HUES48 (cell line): ENCODE results near the gene PHLDB1.

ENCODE experiments used
- H3K27ac ChIP-seq: one replicate; pipeline ENCODE4 v1.7.0; 2013; ENCODE audit warnings: low read depth, low read length, inconsistent platforms
- H3K27me3 ChIP-seq: 2 replicates; pipeline ENCODE4 v1.6.1; 2013; ENCODE audit warnings: mild to moderate bottlenecking, low read length; ENCODE audit not compliant: control insufficient read depth, insufficient read depth
- H3K36me3 ChIP-seq: 2 replicates; pipeline ENCODE4 v1.6.1; 2013; ENCODE audit warnings: low read length; ENCODE audit not compliant: control insufficient read depth, insufficient read depth
- H3K4me1 ChIP-seq: 2 replicates; pipeline ENCODE4 v1.6.1; 2013; ENCODE audit warnings: mild to moderate bottlenecking, low read length; ENCODE audit not compliant: control insufficient read depth, insufficient read depth
- H3K4me3 ChIP-seq: 2 replicates; pipeline ENCODE4 v1.5.1; 2013; ENCODE audit warnings: mild to moderate bottlenecking, low read depth, low read length
- H3K9ac ChIP-seq: 2 replicates; pipeline ENCODE4 v1.6.1; 2013; ENCODE audit warnings: mild to moderate bottlenecking, low read depth, low read length, moderate library complexity
- H3K9me3 ChIP-seq: 2 replicates; pipeline ENCODE4 v1.6.1; 2013; ENCODE audit warnings: low read length; ENCODE audit not compliant: control insufficient read depth, insufficient read depth

Gene PHLDB1

GRCh38 chr11:118615976-118616371, 8.6 kb downstream of the PHLDB1 start:
- H3K4me3 ChIP-seq: 0 out of 2 replicates have a peak overlapping the region, but pooled peaks have one; percentile 41

DNA sequence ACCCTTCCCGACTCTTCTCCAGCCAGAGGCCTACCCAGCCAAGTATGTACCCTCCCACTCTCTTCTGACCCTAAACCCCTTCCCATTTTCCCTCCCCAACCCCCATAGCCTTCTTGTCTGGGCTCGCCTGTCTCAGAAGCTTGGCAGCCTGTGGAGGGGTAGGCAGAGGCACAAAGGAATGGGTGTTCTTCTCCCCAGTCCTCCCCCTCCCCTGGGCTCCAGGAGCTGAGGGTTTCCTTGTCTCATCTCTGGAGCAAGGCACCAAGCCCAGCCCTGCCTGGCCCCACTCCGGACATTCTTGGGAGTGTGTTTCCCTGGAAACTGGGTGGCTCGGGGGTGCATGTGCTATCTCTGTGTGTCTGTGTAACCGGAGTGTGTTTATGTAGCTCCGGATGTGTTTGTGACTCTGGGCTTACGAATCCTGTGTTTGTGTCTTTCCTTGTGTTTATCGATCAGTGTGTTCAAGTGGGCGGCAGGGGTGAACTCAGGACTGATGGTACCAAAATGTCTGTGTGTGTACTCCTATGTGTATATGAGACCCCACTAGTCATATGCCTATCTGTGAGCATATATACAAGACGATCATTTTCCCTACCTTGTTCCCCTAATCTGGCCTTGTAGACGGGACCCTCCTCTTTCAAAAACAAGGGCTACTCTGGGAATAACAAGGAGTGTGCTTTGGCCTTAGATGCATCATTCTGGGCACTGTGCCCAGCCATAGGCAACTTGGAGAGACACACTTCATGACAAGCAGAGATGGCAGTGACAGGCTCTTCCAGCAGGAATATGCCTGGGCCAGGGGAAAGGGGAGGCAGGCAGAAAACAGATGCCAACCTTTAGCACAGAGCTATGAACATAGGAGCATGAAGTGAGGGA, 10.9 kb downstream of the PHLDB1 start:
- peaks cover 60% of the 10 kb centered on the region for H3K4me1 ChIP-seq
- H3K27ac ChIP-seq: no peak overlapping the region

More at GRCh38 chr11:118615976-118616371, 8.6 kb downstream of the PHLDB1 start:
- Histone ChIP-seq H3K9me3 (no peaks in the 10 kb centered on the region), H3K9ac (peak overlapping the region; percentile 11; the same call in 1 of the 2 replicates), H3K27me3 (peaks cover 5% of the 10 kb centered on the region), H3K4me1 (peaks cover 61% of the 10 kb centered on the region), H3K36me3 (no peaks in the 10 kb centered on the region), H3K27ac (peak overlapping the region; percentile 83)

GRCh38 chr11:118618991-118619375, 11.6 kb downstream of the PHLDB1 start:
- no peaks in the 10 kb centered on the region for H3K36me3 ChIP-seq
- no peak overlapping the region for H3K4me3 ChIP-seq
- H3K27ac ChIP-seq: peak overlapping the region; percentile 36
- no peak overlapping the region for H3K9ac ChIP-seq
- H3K4me1 ChIP-seq: peaks cover 60% of the 10 kb centered on the region
- H3K9me3 ChIP-seq: no peaks in the 10 kb centered on the region
- H3K27me3 ChIP-seq: no peaks in the 10 kb centered on the region

More for the DNA sequence above, 10.9 kb downstream of the PHLDB1 start:
- H3K27me3 ChIP-seq: no peaks in the 10 kb centered on the region
- no peaks in the 10 kb centered on the region for H3K9me3 ChIP-seq
- no peaks in the 10 kb centered on the region for H3K36me3 ChIP-seq
- H3K4me3 ChIP-seq: no peak overlapping the region
- H3K9ac ChIP-seq: no peak overlapping the region

DNA sequence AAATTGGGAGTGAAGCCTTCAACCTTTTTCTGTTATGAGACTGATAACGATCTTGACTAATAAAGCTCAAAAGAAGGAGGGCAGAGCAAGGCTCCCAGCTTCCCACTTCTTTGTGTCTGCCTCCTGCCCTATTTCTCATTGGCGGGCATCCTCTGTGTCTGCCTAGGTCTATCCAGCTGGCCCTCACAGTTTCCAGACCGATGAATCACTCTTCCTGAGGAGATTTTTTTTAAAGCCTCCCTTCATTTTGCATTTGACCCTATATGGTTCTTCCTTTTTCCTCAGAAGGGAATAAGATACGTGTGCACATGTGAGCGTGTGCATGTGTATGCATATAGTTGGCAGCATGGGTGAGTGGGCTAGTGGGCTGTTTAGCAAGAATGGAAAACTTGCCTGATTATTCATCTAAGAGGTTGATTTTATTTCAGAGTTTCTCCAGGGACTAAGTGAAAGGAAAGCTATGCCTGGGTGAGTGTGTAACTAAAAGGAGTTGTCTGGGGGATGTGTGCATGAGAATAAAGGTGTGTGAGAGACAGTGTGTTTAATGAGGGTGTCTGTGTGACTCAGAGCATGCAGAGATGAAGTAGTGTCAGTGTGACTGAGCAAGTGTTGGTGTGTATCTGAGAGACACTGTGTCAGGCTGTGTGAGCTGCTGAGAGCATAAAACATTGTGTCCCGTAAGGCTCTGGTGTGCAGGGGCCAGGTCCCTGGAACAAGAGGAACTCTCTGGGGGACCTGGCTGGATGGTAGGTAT, 12.2 kb downstream of the PHLDB1 start:
- Histone ChIP-seq H3K36me3 (peaks cover 5% of the 10 kb centered on the region), H3K4me1 (peaks cover 55% of the 10 kb centered on the region), H3K4me3 (no peak overlapping the region), H3K27me3 (no peaks in the 10 kb centered on the region), H3K9ac (peak overlapping the region; percentile 31; the same call in 1 of the 2 replicates), H3K27ac (peak overlapping the region; percentile 36), H3K9me3 (no peaks in the 10 kb centered on the region)

DNA sequence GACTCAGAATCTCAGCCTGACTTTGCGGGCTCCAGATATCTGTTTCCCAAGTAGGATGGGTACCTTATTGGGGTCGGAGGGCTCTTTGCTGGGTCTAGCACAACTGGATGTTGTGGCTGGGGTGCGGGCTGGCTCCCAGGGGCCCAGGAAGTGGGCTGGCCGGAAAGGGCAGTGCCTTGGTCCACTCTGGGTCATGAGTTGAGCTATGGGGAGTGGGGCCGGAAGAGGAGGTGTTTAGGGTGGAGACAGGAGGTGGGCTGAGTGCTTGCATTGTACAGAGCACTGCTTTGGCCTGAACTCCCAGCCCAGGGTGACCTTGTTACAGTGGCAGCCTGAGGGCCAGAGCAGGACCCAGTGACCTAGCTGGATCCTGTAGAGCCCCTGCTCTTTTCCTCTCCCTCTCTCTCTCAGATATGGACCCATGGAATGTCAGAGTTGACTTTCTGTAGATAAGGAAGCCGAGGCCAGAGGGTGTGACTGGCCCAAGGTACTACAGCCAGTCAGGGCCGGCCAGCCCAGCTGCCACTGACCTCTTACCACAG, 13.2 kb downstream of the PHLDB1 start:
- peaks cover 49% of the 10 kb centered on the region for H3K4me1 ChIP-seq

DNA sequence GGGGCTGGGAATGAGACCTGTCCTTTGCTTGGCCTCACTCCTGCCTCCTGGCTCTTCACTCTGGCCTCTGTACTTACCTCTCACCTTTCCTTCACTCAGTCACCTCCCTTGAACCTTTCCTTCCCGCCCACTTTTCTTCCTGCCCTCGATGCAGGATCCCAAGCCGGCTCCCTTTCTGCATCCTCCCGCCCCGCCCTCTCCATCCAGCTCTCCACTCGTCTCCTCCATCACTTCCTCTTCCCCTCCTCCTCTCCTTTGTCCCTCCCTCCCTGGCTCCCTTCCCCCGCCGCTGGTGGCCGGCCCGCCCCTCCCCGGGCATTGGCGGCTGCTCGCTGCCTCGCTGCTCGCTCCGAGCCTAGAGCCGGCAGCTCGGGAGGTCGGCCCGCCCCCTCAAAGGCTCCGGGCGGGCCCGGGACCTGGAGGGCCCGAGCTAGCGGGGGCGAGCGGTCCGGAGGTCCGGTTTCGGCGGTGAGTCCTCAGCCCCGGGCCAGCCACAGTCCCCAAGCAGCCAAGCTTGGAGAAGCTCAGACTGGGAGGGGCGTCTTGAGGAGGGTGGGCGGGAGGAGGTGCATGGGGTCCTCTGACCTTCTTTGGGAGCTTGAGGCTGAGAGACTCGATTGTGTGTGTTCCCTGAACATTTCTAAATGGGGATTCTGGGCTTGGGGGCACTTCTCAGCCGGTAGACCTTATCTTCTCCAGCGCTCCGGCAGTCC, 13.8 kb downstream of the PHLDB1 start:
- Histone ChIP-seq H3K27ac (peak overlapping the region; percentile 89), H3K27me3 (no peaks in the 10 kb centered on the region), H3K4me1 (peaks cover 43% of the 10 kb centered on the region), H3K9me3 (no peaks in the 10 kb centered on the region), H3K36me3 (peaks cover 20% of the 10 kb centered on the region), H3K4me3 (peak overlapping the region; percentile 76), H3K9ac (peak overlapping the region; percentile 67)

More for the DNA sequence above, 13.2 kb downstream of the PHLDB1 start:
- H3K9ac ChIP-seq: no peak overlapping the region
- peak overlapping the region; percentile 76; the same call in 1 of the 2 replicates for H3K4me3 ChIP-seq
- H3K27ac ChIP-seq: peak overlapping the region; percentile 53
- no peaks in the 10 kb centered on the region for H3K27me3 ChIP-seq
- no peaks in the 10 kb centered on the region for H3K9me3 ChIP-seq
- peaks cover 15% of the 10 kb centered on the region for H3K36me3 ChIP-seq

DNA sequence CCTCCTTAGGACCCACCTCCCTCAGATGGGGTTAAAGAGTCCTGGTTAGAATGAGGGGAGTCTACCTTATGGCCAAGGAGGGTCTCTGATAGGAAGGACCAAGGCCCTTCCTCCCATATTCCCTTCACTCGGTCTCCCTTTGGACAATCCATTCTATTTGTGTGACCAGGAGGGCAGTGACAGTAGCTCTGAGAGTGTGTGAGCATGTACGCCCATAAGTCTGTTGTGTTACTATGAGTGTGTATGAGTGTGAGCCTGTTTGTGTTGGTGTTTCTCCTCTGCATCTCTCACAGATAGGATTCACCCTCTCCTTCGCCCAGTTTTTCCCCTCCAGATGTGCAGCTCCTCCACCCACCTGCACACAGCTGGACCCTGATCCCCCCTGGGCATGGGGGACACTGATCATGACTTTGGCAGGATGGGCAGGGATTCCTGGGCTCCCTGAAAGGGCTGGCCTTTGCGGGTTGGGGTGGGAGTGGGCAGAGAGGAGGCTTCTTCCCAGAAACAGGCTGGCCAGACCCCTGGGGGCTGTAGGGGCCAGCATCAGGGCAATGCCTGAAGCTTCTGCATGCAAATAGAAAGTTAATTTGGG, 14.5 kb downstream of the PHLDB1 start:
- Histone ChIP-seq H3K9ac (peak overlapping the region; percentile 67), H3K9me3 (no peaks in the 10 kb centered on the region), H3K27ac (peak overlapping the region; percentile 89), H3K27me3 (no peaks in the 10 kb centered on the region), H3K4me3 (peak overlapping the region; percentile 76), H3K36me3 (peaks cover 21% of the 10 kb centered on the region), H3K4me1 (peaks cover 39% of the 10 kb centered on the region)

- peak overlapping the region; percentile 76; the same call in 1 of the 2 replicates for H3K4me3 ChIP-seq
- peaks cover 38% of the 10 kb centered on the region for H3K4me1 ChIP-seq
- H3K27me3 ChIP-seq: no peaks in the 10 kb centered on the region
- H3K36me3 ChIP-seq: peaks cover 29% of the 10 kb centered on the region
- no peak overlapping the region for H3K9ac ChIP-seq
- H3K27ac ChIP-seq: no peak overlapping the region
- no peaks in the 10 kb centered on the region for H3K9me3 ChIP-seq
Observed at GRCh38 chr11:118622376-118623268, 15.2 kb downstream of the PHLDB1 start.

- peaks cover 35% of the 10 kb centered on the region for H3K36me3 ChIP-seq
- H3K27ac ChIP-seq: no peak overlapping the region
Observed at GRCh38 chr11:118623269-118623655, 15.8 kb downstream of the PHLDB1 start.

More at GRCh38 chr11:118623269-118623655, 15.8 kb downstream of the PHLDB1 start:
- Histone ChIP-seq H3K27me3 (no peaks in the 10 kb centered on the region), H3K9ac (no peak overlapping the region; the same call in 1 of the 2 replicates), H3K4me1 (peaks cover 31% of the 10 kb centered on the region), H3K4me3 (no peak overlapping the region), H3K9me3 (no peaks in the 10 kb centered on the region)
